Ovary (tissue), 9 donors: ENCODE results near the gene ANK2. TPM values are rescaled to one million over a fixed set of nuclear protein-coding genes. Genes with fewer than 3 reads are reported as not detected.
A peak's percentile ranks its signal among the peaks of the same experiment; 100 is the strongest.

Source experiments
- DNase-seq, 5 donors: peaks; one replicate each; pipeline ENCODE4 v3.0.0-alpha.2; 2019 to 2020
- H3K27ac ChIP-seq, 2 donors: fragments of 200-600 bp; one replicate each; pipeline versions ENCODE4 v1.5.1 to v1.8.0; 2019 to 2022
- H3K27me3 ChIP-seq: fragments of 200-600 bp; one replicate; pipeline ENCODE4 v1.8.0; 2022
- H3K36me3 ChIP-seq: fragments of 200-600 bp; sonication (generic); one replicate; pipeline ENCODE4 v1.5.1; 2019
- H3K4me1 ChIP-seq: one replicate; pipeline ENCODE4 v1.8.1; 2013; ENCODE audit warnings: mild to moderate bottlenecking, moderate library complexity; ENCODE audit not compliant: insufficient read depth
- H3K4me3 ChIP-seq: fragments of 200-600 bp; sonication (generic); one replicate; pipeline ENCODE4 v1.5.1; 2017
- H3K9me3 ChIP-seq, 2 donors: fragments of 200-600 bp in 1 of 2; sonication (generic) in 1 of 2; one replicate each; pipeline versions ENCODE4 v1.5.1 to v1.8.1; 2013 to 2019; ENCODE audit warnings: mild to moderate bottlenecking in 1 of 2, moderate library complexity in 1 of 2
- CTCF ChIP-seq, 3 donors: fragments of 450-650 bp in 2 of 3; fragments of 200-600 bp in 1 of 3; IDR thresholded peaks; one replicate each; pipeline versions ENCODE4 v1.5.1 to v1.8.0; 2016 to 2022; ENCODE audit warnings: antibody characterized with exemption in 3 of 3, mild to moderate bottlenecking in 1 of 3
- EP300 ChIP-seq: sonication (generic); formaldehyde crosslinking; IDR thresholded peaks from one replicate; pipeline ENCODE4 v1.6.1; 2017; ENCODE audit warnings: antibody characterized with exemption
- POLR2A ChIP-seq: fragments of 450-650 bp; IDR thresholded peaks from one replicate; pipeline ENCODE4 v1.6.1; 2017; ENCODE audit warnings: antibody characterized with exemption, mild to moderate bottlenecking, moderate library complexity
- WGBS, 3 donors: extraction: QIAGEN DNeasy Blood & Tissue Kit in 1 of 3; methylation state at CpG; one replicate each; pipeline versions ENCODE4 v1.1.5 to v1.1.7; 2013 to 2017; 5-methylcytosine and 5-hydroxymethylcytosine counted together
- intact Hi-C, 4 donors: fragments of 100-400 bp; cut with DNase I; formaldehyde crosslinking; loops; one replicate each; pipeline versions ENCODE4 v1.11.0 to v1.15.1; 2022 to 2023
- polyA plus RNA-seq, 2 donors: library from polyadenylated mRNA; stranded (reverse); fragments of 200-250 nt in 1 of 2; fragments of 350-450 nt in 1 of 2; fragmentation: Illumina TruSeq in 1 of 2; extraction: RNeasy Lipid Tissue Mini Kit (QIAGEN cat#74804) in 1 of 2; gene quantifications; one replicate each; pipeline ENCODE4 v1.2.3, GENCODE V29; 2013 to 2014
- total RNA-seq, 7 donors: library from RNA; depleted of rRNA in 2 of 7; stranded (reverse); fragments of >200 nt in 2 of 7; fragmentation: NEBNext Ultra II Directional in 3 of 7; extraction: Animal tissue kit (Norgen Biotek cat#: 25700) in 3 of 7; gene quantifications; one replicate each; pipeline versions ENCODE4 v1.1.0 to v1.2.4, GENCODE V29; 2016 to 2023
- donor health status: DM: no; HTN: no; CAD: no; lungs with moderate emphysema.
- donor health status: DM: no; HTN: no; CAD: no.
- donor health status: Bipolar disorder and iron deficiency.
- donor health status: DM: yes; HTN: yes; CAD: no.
- donor health status: DM: no; HTN: no; CAD: no.
- donor health status: DM: yes; HTN: yes; CAD: no.

The ANK2 gene
- total and polyA plus RNA-seq, 9 donors, result 26.4 to 120 (median 66.9) TPM

GRCh38 chr4:113389160-113389559, 339.7 kb downstream of the ANK2 start:
- WGBS, 3 donors, result 80 to 88% (median 83%) methylated on average over 3 of the region's 3 CpGs
- no peaks in the 10 kb centered on the region for H3K9me3 ChIP-seq
- H3K36me3 ChIP-seq, result no peaks in the 10 kb centered on the region
- DNase-seq, result no peak
- TF ChIP-seq POLR2A (no peak), CTCF (IDR thresholded peaks at IDR 0.05) (no peak), EP300 (no peak)
- intact Hi-C loops, result loop anchor here in 1 of 4 donors (10.0 kb wide), 1 partner anchor 986 kb away; no protein-coding TSS in a partner anchor
- no peaks in the 10 kb centered on the region for H3K4me1 ChIP-seq
- no peak overlapping the region for H3K27ac ChIP-seq
- H3K27me3 ChIP-seq, result no peaks in the 10 kb centered on the region
- no peak overlapping the region for H3K4me3 ChIP-seq

- no peaks in the 10 kb centered on the region for H3K4me1 ChIP-seq
- intact Hi-C loops, result loop anchor here in 3 of 4 donors (10.0 kb wide), 3 partner anchors 154 to 584 kb away; partner anchors contain the start of genes CAMK2D (in 2 of the 3) and ARSJ (in 1 of the 3)
- no peak overlapping the region for H3K27ac ChIP-seq
- TF ChIP-seq EP300, result no peak
- TF ChIP-seq POLR2A, result no peak
- no peak for TF ChIP-seq CTCF (IDR thresholded peaks at IDR 0.05)
- H3K4me3 ChIP-seq, result no peak overlapping the region
- H3K27me3 ChIP-seq, result no peaks in the 10 kb centered on the region
- no peak for DNase-seq
- no peaks in the 10 kb centered on the region for H3K36me3 ChIP-seq
- H3K9me3 ChIP-seq, result no peaks in the 10 kb centered on the region
These were observed 341.4 kb downstream of the ANK2 start for GRCh38 chr4:113390850-113391249.

GRCh38 chr4:113394108-113394729, 344.8 kb downstream of the ANK2 start:
- intact Hi-C loops, result loop anchor here in 3 of 4 donors (10.0 kb wide), 3 partner anchors 151 to 581 kb away; partner anchors contain the start of genes CAMK2D (in 2 of the 3) and ARSJ (in 1 of the 3)
- Histone ChIP-seq H3K36me3 (no peaks in the 10 kb centered on the region), H3K27ac (no peak overlapping the region), H3K27me3 (no peaks in the 10 kb centered on the region), H3K9me3 (no peaks in the 10 kb centered on the region), H3K4me1 (no peaks in the 10 kb centered on the region), H3K4me3 (no peak overlapping the region)
- whole genome bisulfite sequencing, 3 donors, result 45 to 52% (median 45%) methylated on average over 3 of the region's 3 CpGs
- TF ChIP-seq EP300 (no peak), POLR2A (no peak), CTCF (IDR thresholded peaks at IDR 0.05) (no peak)
- no peak for DNase-seq

GRCh38 chr4:113394730-113395530, 345.5 kb downstream of the ANK2 start:
- WGBS, 3 donors, result 42 to 48% (median 46%) methylated on average over 11 of the region's 11 CpGs
- DNase-seq, result peak in 3 of 5 donors; percentile 26 to 63 (median 38)
- Histone ChIP-seq H3K27ac (no peak overlapping the region), H3K27me3 (no peaks in the 10 kb centered on the region), H3K4me3 (no peak overlapping the region), H3K36me3 (no peaks in the 10 kb centered on the region), H3K4me1 (no peaks in the 10 kb centered on the region), H3K9me3 (no peaks in the 10 kb centered on the region)
- intact Hi-C loops, result loop anchor here in 3 of 4 donors (5.0 to 10.0 kb wide), 4 partner anchors 150 to 580 kb away; partner anchors contain the start of genes CAMK2D (in 3 of the 3) and ARSJ (in 1 of the 3)
- TF ChIP-seq CTCF (IDR thresholded peaks at IDR 0.05), result peak; percentile 64 to 90 (median 70)
- no peak for TF ChIP-seq EP300
